Stimulated activated CD4-positive, alpha-beta T cell treated with anti-CD3 and anti-CD28 coated beads, Interleukin-4, amount 100 ng/mL, for 4 hours (primary cell): ENCODE measurements around the gene ITGA2B.
A peak's percentile ranks its signal among the peaks of the same experiment; 100 is the strongest.
"Not testable (repeated sequence)": the region's sequence is repeated elsewhere in the genome, so short reads cannot be mapped to it uniquely, and the experiment has no call there.

Experiments used
- DNase-seq, 2 experiments: peaks; one replicate each; pipeline ENCODE4 v3.0.0-alpha.2; 2020

ITGA2B gene

GRCh38 chr17:44390250-44390870, 911 bp upstream of the ITGA2B start:
- no peak for DNase-seq

GRCh38 chr17:44389723-44390202, 314 bp upstream of the ITGA2B start:
- no peak for DNase-seq

GRCh38 chr17:44387804-44388203, 1.6 kb downstream of the ITGA2B start:
- no peak for DNase-seq

GRCh38 chr17:44386182-44386525, 3.3 kb downstream of the ITGA2B start:
- DNase-seq, result no peak

GRCh38 chr17:44385287-44386181, 3.9 kb downstream of the ITGA2B start:
- DNase-seq, result peak; percentile 84 to 90

- no peak for DNase-seq
Measured at GRCh38 chr17:44384823-44385286, 4.6 kb downstream of the ITGA2B start.

GRCh38 chr17:44384281-44384822, 5.1 kb downstream of the ITGA2B start:
- no peak for DNase-seq

- no peak for DNase-seq
Measured at GRCh38 chr17:44383861-44384260, 5.6 kb downstream of the ITGA2B start.

- DNase-seq, result no peak
Measured at GRCh38 chr17:44383363-44383762, 6.1 kb downstream of the ITGA2B start.

- no peak for DNase-seq
Measured at GRCh38 chr17:44382917-44383316, 6.5 kb downstream of the ITGA2B start.

- no peak for DNase-seq
Measured at GRCh38 chr17:44381810-44382305, 7.6 kb downstream of the ITGA2B start.

GRCh38 chr17:44380767-44381166, 8.7 kb downstream of the ITGA2B start:
- no peak for DNase-seq

- DNase-seq, result no peak
Measured at GRCh38 chr17:44379887-44380286, 9.6 kb downstream of the ITGA2B start.

- no peak for DNase-seq
Measured at GRCh38 chr17:44378171-44378705, 11.2 kb downstream of the ITGA2B start.

- DNase-seq, result no peak
Measured at GRCh38 chr17:44376779-44377178, 12.7 kb downstream of the ITGA2B start.

GRCh38 chr17:44376124-44376523, 13.3 kb downstream of the ITGA2B start:
- DNase-seq, result no peak

- no peak for DNase-seq
Measured at GRCh38 chr17:44375196-44376017, 14.0 kb downstream of the ITGA2B start.

- no peak for DNase-seq
Measured at GRCh38 chr17:44374306-44375195, 14.9 kb downstream of the ITGA2B start.

- DNase-seq, result no peak
Measured at GRCh38 chr17:44372036-44372435, 17.4 kb downstream of the ITGA2B start.

- DNase-seq, result not testable (repeated sequence)
Measured at GRCh38 chr17:44369414-44370023, 19.9 kb downstream of the ITGA2B start.
